ENCODE results near the gene ARHGAP26.

Gene ARHGAP26

GRCh38 chr5:142829801-142830220, 59.6 kb downstream of the ARHGAP26 start:
- DNase-seq (ENCODE audit: low read depth in 2 of 2) = no peak

- DNase-seq (ENCODE audit: low read depth in 2 of 2) = no peak
Measured at GRCh38 chr5:142830241-142831008, 60.2 kb downstream of the ARHGAP26 start.

- no peak for DNase-seq (ENCODE audit: low read depth in 2 of 2)
Measured at GRCh38 chr5:142831009-142831383, 60.8 kb downstream of the ARHGAP26 start.

- DNase-seq (ENCODE audit: low read depth in 2 of 2) = no peak
Measured at GRCh38 chr5:142832263-142832662, 62.1 kb downstream of the ARHGAP26 start.

GRCh38 chr5:142833517-142834449, 63.6 kb downstream of the ARHGAP26 start:
- DNase-seq (ENCODE audit: low read depth in 2 of 2) = no peak

- DNase-seq (ENCODE audit: low read depth in 2 of 2) = no peak
Measured at GRCh38 chr5:142834504-142834903, 64.3 kb downstream of the ARHGAP26 start.

GRCh38 chr5:142835540-142835939, 65.4 kb downstream of the ARHGAP26 start:
- no peak for DNase-seq (ENCODE audit: low read depth in 2 of 2)

GRCh38 chr5:142836048-142836447, 65.9 kb downstream of the ARHGAP26 start:
- DNase-seq (ENCODE audit: low read depth in 2 of 2) = no peak

- no peak for DNase-seq (ENCODE audit: low read depth in 2 of 2)
Measured at GRCh38 chr5:142837081-142837725, 67.0 kb downstream of the ARHGAP26 start.

GRCh38 chr5:142838845-142839244, 68.7 kb downstream of the ARHGAP26 start:
- no peak for DNase-seq (ENCODE audit: low read depth in 2 of 2)

GRCh38 chr5:142839711-142840346, 69.7 kb downstream of the ARHGAP26 start:
- no peak for DNase-seq (ENCODE audit: low read depth in 2 of 2)

GRCh38 chr5:142840575-142840974, 70.4 kb downstream of the ARHGAP26 start:
- no peak for DNase-seq (ENCODE audit: low read depth in 2 of 2)

GRCh38 chr5:142841511-142842265, 71.5 kb downstream of the ARHGAP26 start:
- DNase-seq (ENCODE audit: low read depth in 2 of 2) = no peak

GRCh38 chr5:142842994-142843905, 73.1 kb downstream of the ARHGAP26 start:
- no peak for DNase-seq (ENCODE audit: low read depth in 2 of 2)

GRCh38 chr5:142844866-142845265, 74.7 kb downstream of the ARHGAP26 start:
- no peak for DNase-seq (ENCODE audit: low read depth in 2 of 2)

- DNase-seq (ENCODE audit: low read depth in 2 of 2) = no peak
Measured at GRCh38 chr5:142845402-142845921, 75.3 kb downstream of the ARHGAP26 start.

- DNase-seq (ENCODE audit: low read depth in 2 of 2) = no peak
Measured at GRCh38 chr5:142845954-142846398, 75.8 kb downstream of the ARHGAP26 start.

- no peak for DNase-seq (ENCODE audit: low read depth in 2 of 2)
Measured at GRCh38 chr5:142846406-142846805, 76.2 kb downstream of the ARHGAP26 start.

GRCh38 chr5:142847898-142848790, 78.0 kb downstream of the ARHGAP26 start:
- DNase-seq (ENCODE audit: low read depth in 2 of 2) = no peak

Data from stimulated activated CD8-positive, alpha-beta memory T cell treated with anti-CD3 and anti-CD28 coated beads, Interleukin-7, amount 100 ng/mL, for 4 hours (primary cell).